Liver (tissue), 9 donors: Measurements from ENCODE around the gene KCNQ1. TPM values are rescaled to one million over a fixed set of nuclear protein-coding genes. Genes with fewer than 3 reads are reported as not detected.

Experiments used
- DNase-seq: peaks from one replicate; pipeline ENCODE4 v3.0.0-alpha.2; 2017; ENCODE audit warnings: low spot score
- H3K27ac ChIP-seq, 2 donors: one replicate each; pipeline ENCODE4 v1.7.0; 2013; ENCODE audit warnings: inconsistent platforms in 2 of 2, low read length in 2 of 2, control low read depth in 1 of 2, low read depth in 1 of 2, mild to moderate bottlenecking in 1 of 2
- H3K27me3 ChIP-seq, 4 donors: one replicate each; pipeline versions ENCODE4 v1.6.1 to v1.7.0; 2013; ENCODE audit warnings: low read length in 3 of 4, inconsistent platforms in 1 of 4, mild to moderate bottlenecking in 1 of 4, moderate library complexity in 1 of 4; ENCODE audit not compliant: control insufficient read depth in 4 of 4, insufficient read depth in 4 of 4
- H3K36me3 ChIP-seq, 4 donors: one replicate each; pipeline versions ENCODE4 v1.6.1 to v1.7.0; 2013; ENCODE audit warnings: low read length in 3 of 4, mild to moderate bottlenecking in 3 of 4, low read depth in 1 of 4, moderate library complexity in 1 of 4; ENCODE audit not compliant: control insufficient read depth in 4 of 4, insufficient read depth in 3 of 4
- H3K4me1 ChIP-seq, 4 donors: one replicate each; pipeline versions ENCODE4 v1.6.1 to v1.7.0; 2013; ENCODE audit warnings: low read length in 3 of 4, mild to moderate bottlenecking in 3 of 4, moderate library complexity in 1 of 4; ENCODE audit not compliant: control insufficient read depth in 4 of 4, insufficient read depth in 4 of 4
- H3K4me3 ChIP-seq, 3 donors: one replicate each; pipeline versions ENCODE4 v1.6.1 to v1.7.0; 2013; ENCODE audit warnings: low read length in 3 of 3, control low read depth in 1 of 3, low read depth in 1 of 3, mild to moderate bottlenecking in 1 of 3
- H3K9ac ChIP-seq, 2 donors: one replicate each; pipeline ENCODE4 v1.7.0; 2013; ENCODE audit warnings: low read length in 2 of 2, mild to moderate bottlenecking in 2 of 2, moderate library complexity in 2 of 2, control low read depth in 1 of 2, low read depth in 1 of 2
- H3K9me3 ChIP-seq, 4 donors: one replicate each; pipeline versions ENCODE4 v1.6.1 to v1.7.0; 2013; ENCODE audit warnings: low read length in 3 of 4; ENCODE audit not compliant: control insufficient read depth in 4 of 4
- CTCF ChIP-seq: fragments of 150-350 bp; IDR thresholded peaks from 2 replicates; pipeline ENCODE4 v1.5.1; 2017; ENCODE audit warnings: improper control_type of control experiment, low read depth, low read length; ENCODE audit not compliant: missing input control
- GABPA ChIP-seq, 2 donors: IDR thresholded peaks in 1 of 2; conservative IDR thresholded peaks in 1 of 2; 2 replicates each; pipeline ENCODE4 v1.6.1; 2016; ENCODE audit warnings: antibody characterized with exemption in 2 of 2, mild to moderate bottlenecking in 1 of 2, moderate library complexity in 1 of 2
- NR2F2 ChIP-seq: IDR thresholded peaks from 2 replicates; pipeline ENCODE4 v1.6.1; 2016; ENCODE audit warnings: antibody characterized with exemption
- RAD21 ChIP-seq, 2 donors: IDR thresholded peaks; 2 replicates each; pipeline ENCODE4 v1.6.1; 2016; ENCODE audit warnings: antibody characterized with exemption in 2 of 2, mild to moderate bottlenecking in 2 of 2
- TAF1 ChIP-seq: conservative IDR thresholded peaks from 2 replicates; pipeline ENCODE4 v1.6.1; 2016; ENCODE audit warnings: antibody characterized with exemption, mild to moderate bottlenecking
- YY1 ChIP-seq: IDR thresholded peaks from 2 replicates; pipeline ENCODE4 v1.6.1; 2016; ENCODE audit warnings: antibody characterized with exemption, mild to moderate bottlenecking
- WGBS: extraction: QIAGEN DNeasy Blood & Tissue Kit; methylation state at CpG from one replicate; pipeline ENCODE4 v1.1.7; 2013; 5-methylcytosine and 5-hydroxymethylcytosine counted together
- polyA plus RNA-seq, 2 donors: library from polyadenylated mRNA; stranded (reverse) in 1 of 2; unstranded in 1 of 2; fragments of 200-250 nt in 1 of 2; fragments of >200 nt in 1 of 2; fragmentation: Nextera tagmentation in 1 of 2; extraction: Ambion mirVana in 1 of 2; gene quantifications; one replicate each; pipeline versions ENCODE4 v1.2.1 to v1.2.3, GENCODE V29; 2013 to 2015
- total RNA-seq, 2 donors: library from RNA; depleted of rRNA; stranded (reverse); fragments of >200 nt; gene quantifications; one replicate each; pipeline ENCODE4 v1.2.3, GENCODE V29; 2014
- TF ChIP-seq, protein P1 (sequence below): IDR thresholded peaks from 2 replicates; pipeline ENCODE4 v1.6.1; 2016; ENCODE audit warnings: antibody characterized with exemption
- donor health status: healthy.
- donor health status: healthy.
- donor health status: healthy.
- donor health status: healthy.
- donor health status: healthy.

Gene KCNQ1
- total and polyA plus RNA-seq, 4 donors, result 0.31 to 2.2 (median 1.5) TPM

- 66% methylated on average over 19 of the region's 19 CpGs for WGBS
- Histone ChIP-seq H3K4me3 (no peak overlapping the region), H3K27ac (no peak overlapping the region), H3K4me1 (peaks cover 0 to 8% (median under 1%) of the 10 kb centered on the region in 4 donors), H3K9me3 (no peaks in the 10 kb centered on the region), H3K9ac (no peak overlapping the region), H3K27me3 (no peaks in the 10 kb centered on the region), H3K36me3 (no peaks in the 10 kb centered on the region)
- TF ChIP-seq RAD21 (IDR thresholded peaks at IDR 0.05), result no peak
- no peak for DNase-seq
Measured at GRCh38 chr11:2421226-2421994, 23.4 kb upstream of the KCNQ1 start.

GRCh38 chr11:2421996-2422395, 22.8 kb upstream of the KCNQ1 start:
- H3K27ac ChIP-seq, result no peak overlapping the region
- no peak overlapping the region for H3K9ac ChIP-seq
- H3K4me1 ChIP-seq, result peaks cover 0 to 8% (median under 1%) of the 10 kb centered on the region in 4 donors
- H3K27me3 ChIP-seq, result no peaks in the 10 kb centered on the region
- no peak for TF ChIP-seq TAF1
- TF ChIP-seq CTCF, result no peak
- TF ChIP-seq GABPA (IDR thresholded peaks at IDR 0.05 in 1 of 2, conservative IDR thresholded peaks at IDR 0.05 in 1 of 2), result no peak
- no peaks in the 10 kb centered on the region for H3K9me3 ChIP-seq
- WGBS, result 80% methylated on average over 17 of the region's 17 CpGs
- no peaks in the 10 kb centered on the region for H3K36me3 ChIP-seq
- DNase-seq, result no peak
- no peak overlapping the region for H3K4me3 ChIP-seq

DNA sequence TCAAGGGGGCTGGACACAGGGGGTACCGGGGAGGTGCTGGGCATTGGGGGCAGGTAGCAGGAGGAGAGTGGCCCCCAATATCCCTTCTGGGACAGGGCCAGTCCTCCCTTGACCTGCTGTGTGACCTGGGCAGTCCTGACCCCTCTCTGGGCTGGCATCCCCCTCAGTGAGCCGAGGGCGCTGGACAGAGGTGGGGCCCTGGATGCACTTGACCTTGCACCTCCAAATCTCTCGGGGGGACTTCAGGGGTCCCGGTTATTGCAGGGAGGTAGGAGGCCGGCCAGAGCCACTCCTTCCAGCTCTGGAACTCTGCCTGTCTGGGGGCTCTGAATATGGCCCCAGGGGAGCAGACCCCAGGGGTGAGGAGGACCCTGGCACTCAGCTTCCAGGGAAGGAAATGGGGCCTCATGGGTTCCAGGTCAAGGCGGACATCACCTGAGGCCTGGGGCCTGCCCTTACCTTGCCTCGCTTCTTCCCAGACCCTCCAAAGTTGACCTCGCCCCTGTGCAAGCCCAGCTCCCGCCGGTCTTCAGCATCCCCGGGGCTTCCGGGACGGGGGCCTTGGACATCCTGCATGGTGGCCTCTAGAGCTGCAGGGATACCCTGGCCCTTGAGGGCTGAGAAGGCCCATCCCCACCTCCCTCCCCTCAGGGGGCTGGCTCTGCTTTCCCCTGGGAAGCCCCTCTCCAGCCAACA, 22.2 kb upstream of the KCNQ1 start:
- H3K27ac ChIP-seq, result no peak overlapping the region
- DNase-seq, result no peak
- no peaks in the 10 kb centered on the region for H3K27me3 ChIP-seq
- TF ChIP-seq GABPA (IDR thresholded peaks at IDR 0.05 in 1 of 2, conservative IDR thresholded peaks at IDR 0.05 in 1 of 2) (no peak), NR2F2 (no peak), YY1 (no peak)
- TF ChIP-seq, protein P1, sequence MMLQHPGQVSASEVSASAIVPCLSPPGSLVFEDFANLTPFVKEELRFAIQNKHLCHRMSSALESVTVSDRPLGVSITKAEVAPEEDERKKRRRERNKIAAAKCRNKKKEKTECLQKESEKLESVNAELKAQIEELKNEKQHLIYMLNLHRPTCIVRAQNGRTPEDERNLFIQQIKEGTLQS, result no peak
- no peak overlapping the region for H3K4me3 ChIP-seq
- H3K4me1 ChIP-seq, result peaks cover 0 to 8% (median under 1%) of the 10 kb centered on the region in 4 donors
- H3K9me3 ChIP-seq, result no peaks in the 10 kb centered on the region
- H3K36me3 ChIP-seq, result no peaks in the 10 kb centered on the region
- H3K9ac ChIP-seq, result no peak overlapping the region
- WGBS, result 83% methylated on average over 14 of the region's 14 CpGs
